Measurements from ENCODE around the gene PIP4K2B.

The PIP4K2B gene

DNA sequence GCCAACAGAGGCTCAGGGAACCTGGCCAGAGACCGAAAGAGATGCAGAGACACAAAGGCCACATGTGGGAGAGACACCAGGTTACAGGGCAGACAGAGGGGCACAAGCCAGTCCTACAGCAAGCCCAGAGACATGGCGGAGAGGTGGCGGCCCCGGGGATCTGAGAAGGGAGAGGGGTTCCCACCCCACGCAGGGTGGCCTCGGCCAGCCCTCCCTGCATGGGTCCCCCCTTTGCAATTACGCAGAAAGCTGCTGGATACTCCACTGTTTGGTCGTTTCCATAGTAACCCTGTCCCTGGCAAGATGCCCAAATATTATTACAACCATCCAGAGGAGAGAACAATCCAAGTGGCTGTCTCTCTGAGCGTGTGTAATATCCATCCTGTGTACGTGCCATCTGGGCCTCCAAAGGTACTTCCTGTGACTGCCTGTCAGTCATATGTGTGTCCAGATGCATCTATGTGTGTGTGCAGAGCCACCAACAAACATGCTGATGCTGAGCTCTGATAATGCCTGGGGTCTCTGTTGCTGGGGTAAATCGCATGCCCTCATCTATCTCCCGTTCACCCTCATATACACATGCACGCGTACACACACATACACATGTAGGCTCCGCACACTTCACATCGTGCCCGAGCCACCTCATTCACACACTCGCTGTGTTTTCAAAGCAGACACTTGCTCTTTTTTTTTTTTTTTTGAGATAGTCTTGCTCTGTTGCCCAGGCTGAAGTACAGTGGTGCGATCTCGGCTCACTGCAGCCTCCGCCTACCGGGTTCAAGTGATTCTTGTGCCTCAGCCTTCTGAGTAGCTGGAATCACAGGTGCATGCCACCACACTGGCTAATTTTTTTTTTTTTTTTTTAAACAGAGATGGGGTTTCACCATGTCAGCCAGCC, 56.7 kb downstream of the PIP4K2B start:
- peaks cover 6% of the 10 kb centered on the region for H3K27me3 Mint-ChIP-seq
- no peak overlapping the region for H3K27ac Mint-ChIP-seq
- no peaks in the 10 kb centered on the region for H3K9me3 Mint-ChIP-seq (ENCODE audit: low read depth)
- H3K4me1 Mint-ChIP-seq (ENCODE audit: low read depth), result peaks cover 11% of the 10 kb centered on the region
- H3K36me3 Mint-ChIP-seq, result no peaks in the 10 kb centered on the region
- no peak overlapping the region for H3K4me3 Mint-ChIP-seq

DNA sequence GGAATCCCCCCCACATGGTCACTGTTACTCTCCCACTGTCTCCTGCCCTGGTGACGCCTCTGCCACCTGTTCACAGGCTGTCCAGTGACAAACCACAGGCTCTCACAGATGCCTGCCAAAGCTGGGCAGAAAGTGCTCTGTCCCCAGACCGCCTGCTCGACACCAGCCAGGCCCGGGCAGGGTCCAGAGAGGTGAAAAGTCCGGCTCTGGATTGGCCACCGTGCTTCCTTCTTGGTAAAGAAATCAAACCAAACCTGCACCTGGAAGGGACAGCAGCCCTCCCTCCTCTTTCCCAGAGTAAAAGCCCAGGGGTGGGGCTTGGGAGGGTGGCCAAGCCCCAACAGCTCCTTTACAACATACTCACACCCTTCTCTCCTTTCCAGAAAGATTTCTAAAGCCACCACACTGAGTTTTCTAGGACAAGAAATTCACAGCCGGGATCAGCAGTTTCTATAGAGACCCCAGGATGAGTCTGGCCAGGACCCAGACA, 57.4 kb downstream of the PIP4K2B start:
- no peaks in the 10 kb centered on the region for H3K36me3 Mint-ChIP-seq
- peaks cover 6% of the 10 kb centered on the region for H3K27me3 Mint-ChIP-seq
- no peak overlapping the region for H3K4me3 Mint-ChIP-seq
- no peaks in the 10 kb centered on the region for H3K9me3 Mint-ChIP-seq (ENCODE audit: low read depth)
- H3K27ac Mint-ChIP-seq, result no peak overlapping the region
- peaks cover 11% of the 10 kb centered on the region for H3K4me1 Mint-ChIP-seq (ENCODE audit: low read depth)

DNA sequence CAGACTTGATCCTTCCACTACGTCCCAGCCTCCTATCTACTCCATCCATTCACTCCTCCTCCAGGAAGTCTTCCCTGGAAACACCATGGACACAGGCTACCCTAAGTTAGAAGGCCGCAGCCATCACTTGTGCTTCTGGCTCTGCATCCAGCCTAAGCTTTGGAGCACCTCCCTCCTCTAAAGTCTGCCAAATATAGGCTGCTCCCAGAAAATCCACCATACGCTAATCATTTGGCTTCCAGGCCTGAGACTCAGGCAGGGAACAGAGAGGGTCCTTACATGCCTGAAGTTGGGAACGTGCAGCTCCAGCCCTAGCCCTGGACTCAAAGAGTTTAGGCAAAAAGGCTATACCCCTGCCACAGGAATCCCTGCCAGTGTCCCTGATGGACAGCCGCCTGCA, 57.9 kb downstream of the PIP4K2B start:
- Mint-ChIP-seq H3K4me3 (no peak overlapping the region), H3K9me3 (ENCODE audit: low read depth) (no peaks in the 10 kb centered on the region), H3K4me1 (ENCODE audit: low read depth) (peaks cover 6% of the 10 kb centered on the region), H3K27ac (no peak overlapping the region), H3K27me3 (peaks cover 5% of the 10 kb centered on the region), H3K36me3 (no peaks in the 10 kb centered on the region)

DNA sequence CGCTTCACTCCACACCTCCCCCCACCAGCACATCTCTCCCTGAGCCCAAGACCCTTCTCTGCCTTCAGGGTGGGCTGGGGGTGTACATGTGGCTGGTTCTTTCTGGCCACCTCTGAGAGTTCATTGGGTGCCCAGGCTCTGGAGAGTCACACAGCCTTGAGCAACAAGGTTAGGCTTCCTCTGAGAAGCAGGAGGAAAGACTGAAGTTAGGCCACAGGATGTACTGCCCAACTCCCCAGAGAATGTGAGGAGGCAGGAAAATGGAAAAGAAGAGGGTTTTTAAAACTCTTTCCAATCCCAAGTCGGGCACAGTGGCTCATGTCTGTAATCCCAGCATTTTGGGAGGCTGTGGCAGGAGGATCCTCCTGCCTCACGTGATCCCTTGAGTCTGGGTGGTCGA, 58.5 kb downstream of the PIP4K2B start:
- Mint-ChIP-seq H3K36me3 (no peaks in the 10 kb centered on the region), H3K27ac (no peak overlapping the region), H3K4me3 (no peak overlapping the region), H3K27me3 (no peaks in the 10 kb centered on the region), H3K9me3 (ENCODE audit: low read depth) (no peaks in the 10 kb centered on the region), H3K4me1 (ENCODE audit: low read depth) (no peaks in the 10 kb centered on the region)

DNA sequence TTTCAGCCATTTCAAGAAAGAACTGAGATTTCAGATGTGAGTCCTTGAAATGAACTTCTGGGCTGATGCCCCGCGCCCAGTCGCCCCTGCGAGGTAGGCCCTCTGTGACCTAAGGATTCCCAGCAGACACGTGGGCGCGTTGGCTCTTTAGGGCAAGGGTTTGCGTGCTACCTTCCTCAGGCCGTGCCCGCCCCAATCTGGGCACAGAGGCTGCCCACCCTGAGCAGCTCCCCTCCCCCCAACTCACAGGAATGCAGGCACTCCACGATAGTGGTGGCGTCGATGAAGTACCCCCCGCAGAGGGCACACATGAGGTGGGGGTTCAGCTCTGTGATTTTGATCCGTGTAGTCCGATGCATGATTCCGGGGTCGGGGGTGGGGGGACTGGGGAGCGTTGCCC, 59.3 kb downstream of the PIP4K2B start:
- Mint-ChIP-seq H3K4me3 (no peak overlapping the region), H3K36me3 (no peaks in the 10 kb centered on the region), H3K9me3 (ENCODE audit: low read depth) (no peaks in the 10 kb centered on the region), H3K27ac (no peak overlapping the region), H3K4me1 (ENCODE audit: low read depth) (peaks cover 5% of the 10 kb centered on the region), H3K27me3 (no peaks in the 10 kb centered on the region)

DNA sequence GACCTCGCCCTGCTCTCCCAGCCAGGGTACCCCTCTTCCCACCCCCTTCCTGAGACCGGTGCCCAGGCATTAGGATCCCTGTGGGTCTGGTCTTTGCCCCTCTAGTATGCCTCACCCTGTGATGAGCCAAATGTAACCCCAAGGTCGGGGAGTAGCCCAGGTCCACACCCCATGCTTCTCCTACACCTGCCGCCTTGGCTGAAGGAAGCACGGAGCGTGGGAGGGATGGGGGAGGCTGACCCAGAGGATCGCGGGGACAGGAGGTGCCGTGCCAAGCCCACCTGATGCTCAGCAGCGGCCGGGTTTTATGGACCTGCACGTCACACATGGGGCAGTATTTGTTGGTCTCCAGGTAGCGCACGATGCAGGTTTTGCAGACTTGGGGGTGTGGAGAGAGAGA, 60.1 kb downstream of the PIP4K2B start:
- no peak overlapping the region for H3K4me3 Mint-ChIP-seq
- no peaks in the 10 kb centered on the region for H3K27me3 Mint-ChIP-seq
- H3K4me1 Mint-ChIP-seq (ENCODE audit: low read depth), result peaks cover 12% of the 10 kb centered on the region
- no peak overlapping the region for H3K27ac Mint-ChIP-seq
- H3K9me3 Mint-ChIP-seq (ENCODE audit: low read depth), result no peaks in the 10 kb centered on the region
- no peaks in the 10 kb centered on the region for H3K36me3 Mint-ChIP-seq

DNA sequence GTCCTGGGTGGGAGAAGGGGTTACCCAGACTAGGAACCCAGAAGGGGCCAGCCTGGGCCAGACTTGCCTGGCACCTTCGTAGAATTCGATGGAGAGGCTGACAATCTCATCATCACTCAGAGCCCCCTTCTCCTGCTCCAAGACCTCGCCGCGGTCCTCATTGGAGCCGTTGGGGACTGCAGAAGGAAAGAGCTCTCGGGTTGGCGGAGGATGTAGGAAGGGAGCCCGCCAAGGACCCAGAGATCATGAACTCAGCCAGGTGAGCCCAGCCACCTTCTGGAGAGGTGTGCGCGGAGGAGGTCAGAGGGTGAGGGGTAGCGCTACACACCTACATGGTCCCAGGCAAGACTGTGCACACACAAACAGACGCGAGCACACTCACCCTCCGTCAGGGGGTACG, 60.7 kb downstream of the PIP4K2B start:
- peaks cover 17% of the 10 kb centered on the region for H3K4me1 Mint-ChIP-seq (ENCODE audit: low read depth)
- H3K9me3 Mint-ChIP-seq (ENCODE audit: low read depth), result no peaks in the 10 kb centered on the region
- H3K4me3 Mint-ChIP-seq, result no peak overlapping the region
- H3K27me3 Mint-ChIP-seq, result no peaks in the 10 kb centered on the region
- no peaks in the 10 kb centered on the region for H3K36me3 Mint-ChIP-seq
- H3K27ac Mint-ChIP-seq, result no peak overlapping the region

DNA sequence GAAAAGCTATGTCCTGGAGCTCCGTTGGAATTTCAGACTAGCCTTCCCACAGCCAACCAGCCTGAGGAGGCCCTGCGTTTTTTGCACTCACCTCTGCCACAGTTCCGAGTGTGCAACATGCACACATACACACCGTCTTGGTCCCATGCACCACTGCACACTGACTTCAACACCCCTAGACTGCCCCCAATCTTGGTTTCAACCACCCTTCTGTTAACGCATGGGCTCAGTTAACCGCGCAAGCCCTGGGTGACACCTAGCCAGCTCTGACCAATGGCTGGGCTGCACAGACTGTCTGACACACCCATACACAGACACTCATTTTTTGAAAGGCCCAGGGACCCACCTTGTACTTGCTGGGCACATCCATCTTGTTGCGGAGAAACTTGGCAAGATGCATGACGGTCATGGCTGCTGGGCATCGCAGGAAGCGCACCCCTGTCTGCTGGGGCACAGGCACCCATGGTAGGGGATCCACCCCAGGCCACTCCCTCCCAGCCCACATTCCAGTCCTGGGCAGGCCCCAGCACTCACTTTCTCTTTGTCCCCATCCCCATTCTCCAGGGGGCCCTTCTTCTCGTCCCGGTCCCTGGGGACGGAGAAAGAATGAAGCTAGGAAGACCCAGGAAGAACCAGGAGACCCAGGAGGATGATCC, 61.2 kb downstream of the PIP4K2B start:
- peaks cover 23% of the 10 kb centered on the region for H3K4me1 Mint-ChIP-seq (ENCODE audit: low read depth)

DNA sequence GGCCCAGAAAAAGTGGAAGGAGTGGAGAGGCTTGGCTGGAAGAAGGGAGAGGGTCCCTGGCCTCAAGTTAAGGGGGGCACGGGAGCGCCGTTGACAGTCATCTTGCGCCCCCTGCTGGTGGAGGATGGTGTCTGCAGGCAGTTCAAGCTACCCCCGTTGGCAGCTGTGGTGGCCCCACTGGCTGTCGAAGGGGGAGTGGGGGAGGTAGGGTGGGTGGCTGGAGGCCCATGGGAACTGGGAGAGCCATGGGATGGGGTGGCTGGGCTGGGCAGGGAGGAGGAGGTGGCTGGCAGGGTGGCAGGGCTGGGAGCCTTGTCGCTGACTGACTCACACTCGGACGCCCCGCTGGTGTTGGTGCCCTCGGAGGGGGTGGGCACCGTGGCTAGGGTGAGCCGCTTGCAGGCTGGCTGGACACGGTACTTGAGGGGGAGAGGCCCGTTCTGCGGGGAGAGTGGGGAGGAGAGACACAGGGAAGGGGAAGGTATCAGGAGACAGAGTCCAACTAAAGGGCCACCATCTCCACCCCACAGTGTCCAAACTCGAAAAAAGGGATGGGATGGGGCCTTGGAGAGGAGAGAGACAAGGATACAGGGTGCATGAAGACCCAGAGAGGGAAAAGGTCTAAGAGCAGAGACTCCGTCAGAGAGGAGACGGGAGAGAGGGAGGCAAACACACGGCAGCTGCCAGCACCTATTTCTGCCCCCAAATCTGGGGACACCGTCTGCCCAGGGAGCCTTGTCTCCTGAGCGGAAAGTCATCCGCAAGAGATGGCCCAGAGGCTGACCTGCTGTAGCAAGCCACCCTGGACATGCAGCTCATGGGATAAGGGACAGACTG, 64.0 kb downstream of the PIP4K2B start:
- Mint-ChIP-seq H3K9me3 (ENCODE audit: low read depth) (no peaks in the 10 kb centered on the region), H3K27ac (peak overlapping the region; percentile 66), H3K4me1 (ENCODE audit: low read depth) (peaks cover 43% of the 10 kb centered on the region), H3K4me3 (no peak overlapping the region), H3K27me3 (no peaks in the 10 kb centered on the region), H3K36me3 (no peaks in the 10 kb centered on the region)

More for the DNA sequence above, 61.2 kb downstream of the PIP4K2B start:
- H3K36me3 Mint-ChIP-seq, result no peaks in the 10 kb centered on the region
- H3K9me3 Mint-ChIP-seq (ENCODE audit: low read depth), result no peaks in the 10 kb centered on the region
- no peak overlapping the region for H3K27ac Mint-ChIP-seq
- H3K27me3 Mint-ChIP-seq, result no peaks in the 10 kb centered on the region
- no peak overlapping the region for H3K4me3 Mint-ChIP-seq

DNA sequence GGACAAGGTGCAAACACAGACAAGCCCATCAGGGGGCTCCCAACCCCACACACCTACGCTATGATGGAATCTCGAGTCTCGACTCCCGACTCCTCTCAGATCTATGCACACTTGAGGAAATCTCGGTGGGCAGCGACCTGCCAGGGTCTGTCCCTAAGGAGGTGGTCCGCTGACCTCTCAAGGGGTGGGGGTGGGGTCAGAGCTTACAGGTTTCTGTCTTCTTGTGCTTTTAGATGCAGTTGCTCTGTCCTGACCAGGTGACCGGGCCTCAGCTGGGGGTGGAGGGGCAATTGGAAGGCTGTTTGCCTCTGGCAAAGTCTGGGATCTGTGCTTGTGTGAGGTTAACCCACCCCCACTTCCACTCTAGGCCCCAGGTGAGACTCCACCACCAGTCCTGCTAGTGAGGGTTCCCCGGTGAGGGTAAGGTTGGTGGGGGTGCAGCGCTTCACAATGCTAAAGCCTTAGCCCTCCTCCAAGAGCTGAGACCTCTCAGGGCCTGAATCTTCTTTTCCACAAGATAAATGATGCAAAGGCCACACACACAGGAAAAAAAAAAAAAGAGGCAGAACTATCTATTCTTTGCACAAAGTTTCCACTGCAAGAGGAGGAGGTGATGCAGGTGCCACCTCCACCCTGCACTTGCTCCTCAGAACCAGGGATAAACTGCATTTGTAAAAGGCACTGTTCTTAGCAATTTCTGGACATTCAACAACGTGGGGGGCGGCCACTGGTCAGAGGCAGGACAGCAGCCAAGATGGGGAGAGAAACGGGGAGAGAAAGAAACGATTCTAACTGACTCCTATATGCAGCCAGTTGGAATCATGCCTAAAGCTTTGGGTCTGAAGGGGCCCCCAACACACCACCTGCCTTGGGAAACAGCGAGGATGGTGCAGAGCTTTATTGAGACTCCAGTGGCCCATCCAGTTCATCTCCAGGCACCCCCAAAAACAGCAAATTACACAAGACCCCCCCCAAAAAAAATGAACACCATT, 65.1 kb downstream of the PIP4K2B start:
- Mint-ChIP-seq H3K9me3 (ENCODE audit: low read depth) (no peaks in the 10 kb centered on the region), H3K36me3 (no peaks in the 10 kb centered on the region), H3K27ac (peak overlapping the region; percentile 90), H3K4me1 (ENCODE audit: low read depth) (peaks cover 47% of the 10 kb centered on the region), H3K4me3 (peak overlapping the region; percentile 73), H3K27me3 (no peaks in the 10 kb centered on the region)

DNA sequence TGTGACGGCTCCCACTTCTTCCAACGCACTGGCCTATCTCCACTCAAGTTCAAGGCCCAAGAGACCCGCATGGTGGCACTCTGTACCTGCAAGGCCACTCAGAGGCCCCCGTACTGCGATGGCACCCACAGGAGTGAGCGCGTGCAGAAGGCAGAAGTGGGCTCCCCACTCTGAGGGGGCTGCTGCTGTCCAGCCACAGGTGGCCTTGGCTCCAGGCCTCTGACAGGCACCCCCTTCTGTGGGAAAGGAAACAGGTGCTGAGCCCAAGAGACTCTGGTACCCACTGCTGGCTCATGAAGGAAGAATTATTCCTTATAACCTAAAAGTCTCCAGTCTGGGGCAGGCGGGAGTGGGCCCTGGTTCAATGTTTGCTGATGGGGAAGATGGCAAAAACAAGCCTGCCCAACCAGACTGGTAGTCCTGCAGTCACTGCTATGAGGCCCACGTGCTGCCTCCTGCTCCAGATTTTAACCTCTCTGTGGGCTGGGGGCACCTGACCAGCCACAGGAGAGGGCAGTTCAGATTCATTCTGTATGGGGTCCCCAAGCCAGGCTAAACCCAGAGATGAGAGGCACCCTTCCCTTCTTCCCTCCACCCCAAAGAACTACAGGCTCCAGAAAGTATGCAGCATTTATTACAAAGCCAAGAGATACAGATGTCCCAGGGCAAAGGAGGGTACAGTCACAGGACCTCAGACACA, 65.9 kb downstream of the PIP4K2B start:
- Mint-ChIP-seq H3K9me3 (ENCODE audit: low read depth) (no peaks in the 10 kb centered on the region), H3K4me3 (peak overlapping the region; percentile 62), H3K27ac (peak overlapping the region; percentile 85), H3K27me3 (no peaks in the 10 kb centered on the region), H3K4me1 (ENCODE audit: low read depth) (peaks cover 56% of the 10 kb centered on the region), H3K36me3 (no peaks in the 10 kb centered on the region)

DNA sequence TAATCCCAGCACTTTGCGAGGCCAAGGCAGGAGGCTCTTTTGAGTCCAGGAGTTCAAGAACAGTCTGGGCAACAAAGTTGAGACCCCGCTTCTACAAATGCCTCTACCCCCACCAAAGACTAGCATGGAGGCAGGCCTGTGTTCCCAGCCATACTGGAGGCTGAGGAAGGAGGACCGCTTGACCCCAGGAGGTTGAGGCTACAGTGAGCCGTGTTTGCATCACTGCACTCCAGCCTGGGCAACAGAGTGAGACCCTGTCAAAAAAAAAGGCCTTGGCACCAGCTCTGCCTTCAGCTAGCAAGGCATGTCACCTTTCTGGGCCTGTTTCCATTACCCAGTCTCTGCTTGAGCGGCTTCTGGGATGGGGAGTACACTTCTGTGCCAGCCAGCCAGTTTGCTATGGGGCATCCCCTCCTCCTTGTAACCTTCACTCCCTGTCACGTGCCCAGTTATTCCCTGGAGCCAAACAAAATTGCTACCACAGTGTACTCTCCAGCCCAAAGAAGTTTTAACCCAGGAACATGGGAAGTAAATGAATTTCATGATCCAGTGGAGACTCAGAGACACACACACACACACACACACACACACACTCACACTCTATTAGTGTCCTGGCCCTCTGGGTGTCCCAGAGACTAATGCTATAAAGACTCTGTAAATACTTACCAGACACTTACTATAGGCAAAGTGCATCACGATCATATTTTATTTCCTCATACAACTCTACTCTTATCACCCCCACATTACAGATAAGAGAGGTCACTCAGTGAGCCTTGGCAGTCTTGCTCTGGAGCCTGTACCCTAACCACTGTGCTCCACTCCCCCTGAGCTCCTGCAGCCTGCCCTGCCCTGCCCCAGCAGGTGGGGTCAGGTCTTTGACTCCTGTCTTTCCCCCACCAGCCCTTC, 66.7 kb downstream of the PIP4K2B start:
- Mint-ChIP-seq H3K27ac (peak overlapping the region; percentile 85), H3K9me3 (ENCODE audit: low read depth) (no peaks in the 10 kb centered on the region), H3K4me3 (peak overlapping the region; percentile 98), H3K36me3 (peaks cover 2% of the 10 kb centered on the region), H3K4me1 (ENCODE audit: low read depth) (peaks cover 64% of the 10 kb centered on the region), H3K27me3 (no peaks in the 10 kb centered on the region)

Measured in activated naive CD8-positive, alpha-beta T cell (primary cell).